Measurements from ENCODE around the gene C10orf105. TPM values are rescaled to one million over a fixed set of nuclear protein-coding genes. Genes with fewer than 3 reads are reported as not detected.

Gene C10orf105
- total RNA-seq, 2 donors from 2014 or later = 0.08 TPM; not detected in 1

DNA sequence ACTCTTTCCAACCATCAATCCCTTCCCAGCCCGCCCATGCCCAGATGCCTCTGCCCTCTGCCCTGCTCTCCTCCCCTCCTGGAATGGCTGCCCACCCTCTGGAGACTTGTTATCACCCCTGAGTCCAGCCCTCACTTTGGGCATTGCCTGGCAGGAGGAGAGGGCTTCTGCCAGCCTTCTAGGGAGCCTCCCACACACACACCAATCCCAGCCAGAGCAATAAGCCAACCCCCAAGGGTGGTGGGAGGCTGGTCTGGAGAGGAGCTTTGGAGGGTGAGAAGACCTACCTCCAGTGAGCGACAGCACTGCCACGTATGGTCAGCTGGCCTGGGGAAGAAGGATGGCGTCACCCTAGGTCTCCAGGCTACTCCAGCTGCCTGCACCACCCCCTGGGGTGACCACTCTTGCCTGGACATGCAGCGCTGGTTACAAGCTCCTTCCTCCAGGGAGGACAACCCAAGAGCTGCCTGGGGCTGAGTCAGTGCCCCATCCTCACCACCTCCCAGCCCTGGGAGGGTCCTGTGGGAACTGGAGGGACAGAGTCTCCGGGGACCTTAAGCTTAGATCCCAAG is 8.4 kb downstream of the C10orf105 start:
- intact Hi-C loops (cut with DNase I, micrococcal nuclease) = loop anchor here in 1 of 2 donors (10.0 kb wide), 1 partner anchor 64 kb away; the partner anchor contains the start of gene VSIR
- no peak for ATAC-seq
- no peak for DNase-seq

DNA sequence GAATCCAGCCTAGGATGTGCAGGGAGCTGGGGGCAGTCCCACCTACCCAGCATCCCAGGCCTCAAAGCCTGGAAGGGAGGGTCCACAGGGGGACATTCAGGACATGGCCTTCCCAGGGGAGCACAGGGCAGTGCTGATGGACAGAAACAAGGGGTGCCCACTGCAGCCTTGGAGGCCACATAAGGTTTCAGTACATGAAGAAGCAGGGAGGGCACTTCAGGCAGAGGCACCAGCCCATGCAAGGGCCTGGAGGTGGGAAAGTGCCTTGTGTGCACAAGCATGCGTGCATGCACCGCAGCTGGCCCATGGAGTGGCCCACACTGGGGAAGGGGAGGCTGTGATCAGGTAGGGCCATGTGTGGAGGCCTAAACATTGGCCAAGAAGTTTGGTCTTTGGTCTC is 9.1 kb downstream of the C10orf105 start:
- intact Hi-C loops (cut with DNase I, micrococcal nuclease) = loop anchor here in 1 of 2 donors (10.0 kb wide), 1 partner anchor 64 kb away; the partner anchor contains the start of gene VSIR
- ATAC-seq (no peak), DNase-seq (no peak)

DNA sequence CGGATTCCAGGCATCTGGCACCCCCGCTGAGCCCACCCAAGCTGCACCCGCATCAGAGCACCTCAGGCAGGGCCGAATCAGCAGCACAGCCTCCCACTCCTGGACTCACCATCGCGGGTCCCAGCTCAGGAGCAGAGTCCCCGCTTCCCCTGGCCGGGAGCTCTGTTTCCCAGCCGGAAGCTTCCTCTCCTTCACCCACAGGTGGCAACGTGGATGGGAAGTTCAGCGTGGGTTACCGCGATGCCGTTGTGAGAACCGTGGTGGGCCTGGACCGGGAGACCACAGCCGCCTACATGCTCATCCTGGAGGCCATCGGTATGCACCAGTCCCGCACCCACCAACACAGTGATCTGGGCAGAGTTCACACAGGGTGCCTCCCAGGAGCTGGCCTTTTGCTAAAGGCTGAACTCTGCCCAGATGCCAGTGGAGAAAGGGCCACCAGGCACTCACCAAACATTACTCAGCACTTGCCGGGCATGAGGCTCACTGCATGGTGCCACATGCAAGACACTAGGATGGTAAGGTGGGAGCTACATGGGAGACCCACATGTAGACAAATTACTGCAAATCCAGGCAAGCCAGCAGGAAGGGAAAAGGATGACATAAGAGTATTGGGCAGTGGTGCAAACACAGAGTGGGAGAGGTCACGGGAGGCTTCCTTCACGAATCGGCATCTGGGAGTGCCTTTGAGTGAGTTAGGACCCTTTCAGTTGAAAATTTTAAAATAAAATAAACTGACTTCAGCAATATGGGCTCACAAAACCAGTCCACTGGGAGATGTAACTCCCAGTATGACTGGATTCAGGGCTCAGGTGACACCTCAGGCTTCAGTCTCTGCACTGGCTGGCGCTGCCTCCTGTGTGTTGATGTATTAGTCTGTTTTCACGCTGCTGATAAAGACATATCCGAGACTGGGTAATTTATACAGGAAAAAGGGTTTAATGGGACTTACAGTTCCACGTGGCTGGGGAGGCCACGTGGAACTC is 10.4 kb downstream of the C10orf105 start:
- intact Hi-C loops (cut with DNase I, micrococcal nuclease) = loop anchor here in 1 of 2 donors (5.0 to 10.0 kb wide), 2 partner anchors 332 to 384 kb away; no protein-coding TSS in a partner anchor
- no peak for DNase-seq
- ATAC-seq = peak; percentile 65

DNA sequence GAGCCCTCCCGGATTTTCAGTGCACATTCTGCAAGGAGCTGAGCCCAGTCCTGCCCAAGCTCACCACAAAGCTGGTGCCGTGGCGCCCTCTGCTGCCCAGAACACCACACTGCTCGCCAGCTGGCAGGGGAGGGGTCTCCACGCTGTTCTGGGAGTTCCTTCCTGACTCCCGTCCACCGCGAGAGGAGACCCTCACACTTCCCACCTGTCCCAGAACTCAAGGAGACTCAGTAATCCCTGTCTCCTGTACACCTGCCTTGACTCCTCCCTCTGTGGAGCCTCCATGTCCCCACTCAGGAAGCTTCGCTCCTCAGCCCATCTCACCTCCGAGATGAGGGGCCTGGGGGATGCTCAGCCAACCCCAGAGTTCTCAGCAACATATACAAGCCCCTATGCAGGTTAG is 11.3 kb downstream of the C10orf105 start:
- ATAC-seq = peak; percentile 73
- intact Hi-C loops (cut with DNase I, micrococcal nuclease) = loop anchor here in 1 of 2 donors (5.0 to 10.0 kb wide), 2 partner anchors 331 to 384 kb away; no protein-coding TSS in a partner anchor
- peak in 1 of 2 donors; percentile 74 for DNase-seq

DNA sequence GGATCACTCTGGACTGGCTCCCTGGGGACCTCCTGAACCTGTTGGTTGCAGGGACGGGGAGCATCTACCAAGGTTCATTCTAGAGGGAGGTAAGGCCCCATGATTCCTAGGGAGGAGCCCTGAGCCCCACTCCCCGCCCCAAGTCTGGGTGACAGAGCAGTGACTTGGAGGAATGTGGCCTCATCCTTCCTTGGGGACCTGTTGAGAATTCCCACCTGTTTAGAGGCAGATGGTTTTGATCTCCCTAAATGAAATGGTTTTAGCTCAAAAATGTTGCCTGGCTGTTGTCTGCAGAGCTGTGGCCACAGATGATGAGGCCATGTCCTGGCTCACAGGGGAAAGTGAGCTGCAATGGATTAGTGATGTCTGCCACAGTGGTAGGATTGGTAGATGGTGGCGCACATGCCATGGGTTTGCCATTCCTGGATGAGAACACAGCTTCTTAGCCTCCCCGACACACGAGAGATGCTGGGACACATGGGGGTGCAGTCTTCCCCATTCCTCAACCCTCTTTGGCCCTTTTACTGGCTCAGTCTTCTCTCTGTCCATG is 12.3 kb downstream of the C10orf105 start:
- no peak for ATAC-seq
- DNase-seq = no peak
- intact Hi-C loops (cut with DNase I, micrococcal nuclease) = loop anchor here in 1 of 2 donors (5.0 to 10.0 kb wide), 2 partner anchors 330 to 383 kb away; no protein-coding TSS in a partner anchor

DNA sequence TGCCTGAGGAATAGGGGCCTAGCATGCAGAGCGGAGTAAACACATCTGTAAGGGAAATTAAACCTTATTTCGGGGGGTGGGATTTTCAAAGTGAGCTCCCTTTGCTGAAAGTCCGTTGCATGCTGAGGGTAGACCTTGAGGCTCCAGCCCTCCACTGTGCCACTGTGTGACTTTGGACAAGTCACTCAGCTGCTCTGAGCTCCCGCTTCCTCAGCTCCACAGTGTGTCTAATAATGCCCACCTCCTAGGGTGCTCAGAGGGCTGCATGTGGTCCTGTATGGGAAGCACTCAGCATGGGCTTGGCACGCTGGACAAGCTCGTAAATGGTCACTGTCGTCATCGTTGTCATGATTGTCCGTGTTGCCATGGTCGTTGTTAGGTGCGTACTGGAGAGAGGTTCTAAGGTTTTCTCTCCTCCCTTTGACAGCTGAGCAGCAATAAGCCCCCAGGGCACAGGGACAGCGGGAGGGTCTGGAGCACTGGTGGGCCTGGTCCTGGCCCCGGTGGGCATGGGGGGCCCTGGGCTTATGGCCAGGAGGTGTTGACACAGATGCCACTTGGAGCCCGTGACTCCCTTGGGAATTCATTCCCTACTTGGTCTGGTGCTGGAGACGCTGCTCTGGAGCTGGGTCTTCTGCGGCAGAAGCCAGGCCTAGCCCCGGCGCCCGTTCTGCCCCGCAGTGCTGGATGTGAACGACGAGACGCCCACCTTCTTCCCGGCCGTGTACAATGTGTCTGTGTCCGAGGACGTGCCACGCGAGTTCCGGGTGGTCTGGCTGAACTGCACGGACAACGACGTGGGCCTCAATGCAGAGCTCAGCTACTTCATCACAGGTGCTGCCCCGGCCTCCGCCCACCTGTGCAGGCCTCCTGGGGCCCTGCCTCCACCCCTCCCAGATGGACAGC is 13.1 kb downstream of the C10orf105 start:
- intact Hi-C loops (cut with DNase I, micrococcal nuclease) = loop anchor here in 1 of 2 donors (5.0 to 10.0 kb wide), 2 partner anchors 329 to 382 kb away; no protein-coding TSS in a partner anchor
- ATAC-seq (no peak), DNase-seq (no peak)

DNA sequence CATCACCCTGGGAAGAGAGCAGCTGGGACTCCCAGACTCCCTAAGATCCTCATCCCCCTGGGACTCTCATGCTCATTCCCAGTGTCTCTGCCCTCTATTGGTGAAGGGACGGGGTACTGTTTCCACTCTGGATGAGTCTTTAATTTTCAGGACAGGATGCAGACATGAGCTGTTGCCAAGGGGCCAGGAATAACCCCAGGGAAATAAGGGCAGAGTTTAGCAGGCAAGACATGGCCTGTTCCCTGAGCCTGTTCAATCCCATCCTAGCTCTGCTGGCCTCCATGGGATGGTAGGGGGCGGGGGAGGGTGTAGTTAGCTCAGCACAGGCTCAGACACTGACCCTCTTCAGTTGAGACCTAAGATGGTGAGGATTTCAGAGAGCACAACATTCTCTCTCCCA is 14.0 kb downstream of the C10orf105 start:
- ATAC-seq = no peak
- intact Hi-C loops (cut with DNase I, micrococcal nuclease) = loop anchor here in 1 of 2 donors (5.0 to 10.0 kb wide), 2 partner anchors 328 to 381 kb away; no protein-coding TSS in a partner anchor
- DNase-seq = no peak

DNA sequence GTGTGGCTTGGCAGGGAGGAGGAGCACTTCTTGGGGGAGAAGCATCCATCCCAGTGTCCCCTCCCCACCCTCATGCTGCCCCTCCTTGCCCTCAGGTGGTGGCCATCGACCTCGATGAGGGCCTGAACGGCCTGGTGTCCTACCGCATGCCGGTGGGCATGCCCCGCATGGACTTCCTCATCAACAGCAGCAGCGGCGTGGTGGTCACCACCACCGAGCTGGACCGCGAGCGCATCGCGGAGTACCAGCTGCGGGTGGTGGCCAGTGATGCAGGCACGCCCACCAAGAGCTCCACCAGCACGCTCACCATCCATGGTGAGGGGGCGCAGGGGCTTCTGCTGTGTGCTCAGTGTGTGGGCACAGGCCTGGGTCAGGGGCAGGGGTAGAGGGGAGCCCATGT is 14.8 kb downstream of the C10orf105 start:
- DNase-seq (no peak), ATAC-seq (no peak)
- intact Hi-C loops (cut with DNase I, micrococcal nuclease) = loop anchor here in 1 of 2 donors (5.0 to 10.0 kb wide), 2 partner anchors 328 to 380 kb away; no protein-coding TSS in a partner anchor

DNA sequence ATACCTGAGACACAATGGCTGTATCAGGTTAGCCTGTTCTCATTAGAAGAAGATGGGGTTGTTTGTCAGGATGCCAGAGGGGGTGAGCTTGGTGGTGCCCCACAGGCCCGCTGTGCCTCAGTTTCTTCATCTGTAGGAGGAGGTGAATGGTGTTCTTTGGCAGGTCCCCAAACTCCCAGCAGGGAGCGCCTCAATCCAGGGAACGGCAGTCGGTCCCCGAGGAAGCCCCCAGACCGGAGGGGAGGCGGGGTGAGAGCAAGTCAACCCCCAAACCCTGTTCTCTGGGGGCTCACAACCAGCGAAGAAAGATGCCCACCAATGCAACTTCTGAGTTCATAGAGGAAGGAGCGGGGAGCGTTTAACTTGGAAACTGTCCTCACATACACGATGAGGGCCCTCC is 16.0 kb downstream of the C10orf105 start:
- DNase-seq = no peak
- ATAC-seq = no peak
- intact Hi-C loops (cut with DNase I, micrococcal nuclease) = loop anchor here in 1 of 2 donors (10.0 kb wide), 1 partner anchor 379 kb away; no protein-coding TSS in a partner anchor

DNA sequence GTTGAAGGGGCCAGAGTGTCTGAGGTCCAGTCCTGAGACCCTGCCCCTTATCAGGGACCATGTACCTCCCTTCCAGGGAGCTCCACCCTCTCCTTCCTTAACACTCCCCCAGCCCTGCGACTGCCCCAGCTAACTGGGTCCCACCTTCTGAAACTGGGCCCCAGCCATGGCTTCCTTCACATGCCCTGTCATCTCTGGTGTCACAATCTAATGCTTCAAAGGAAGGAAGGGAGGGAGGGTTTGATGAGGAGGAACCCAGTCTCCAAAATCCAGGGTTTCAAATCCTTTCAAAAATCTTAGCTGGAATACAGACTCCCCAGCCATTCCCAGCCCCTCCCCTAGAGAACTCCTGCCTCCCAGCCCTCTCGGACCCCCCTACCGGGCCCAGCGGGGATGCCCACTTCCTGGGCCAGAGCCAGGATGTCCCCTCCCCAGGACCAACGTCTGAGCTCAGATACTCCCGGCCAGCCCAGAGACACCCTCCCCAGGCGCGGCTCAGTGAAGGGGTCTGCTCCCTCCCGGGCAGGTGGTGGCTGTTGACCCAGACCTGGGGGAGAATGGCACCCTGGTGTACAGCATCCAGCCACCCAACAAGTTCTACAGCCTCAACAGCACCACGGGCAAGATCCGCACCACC is 18.0 kb downstream of the C10orf105 start:
- no peak for ATAC-seq
- DNase-seq = no peak
- intact Hi-C loops (cut with DNase I, micrococcal nuclease) = loop anchor here in 1 of 2 donors (10.0 kb wide), 1 partner anchor 377 kb away; no protein-coding TSS in a partner anchor

DNA sequence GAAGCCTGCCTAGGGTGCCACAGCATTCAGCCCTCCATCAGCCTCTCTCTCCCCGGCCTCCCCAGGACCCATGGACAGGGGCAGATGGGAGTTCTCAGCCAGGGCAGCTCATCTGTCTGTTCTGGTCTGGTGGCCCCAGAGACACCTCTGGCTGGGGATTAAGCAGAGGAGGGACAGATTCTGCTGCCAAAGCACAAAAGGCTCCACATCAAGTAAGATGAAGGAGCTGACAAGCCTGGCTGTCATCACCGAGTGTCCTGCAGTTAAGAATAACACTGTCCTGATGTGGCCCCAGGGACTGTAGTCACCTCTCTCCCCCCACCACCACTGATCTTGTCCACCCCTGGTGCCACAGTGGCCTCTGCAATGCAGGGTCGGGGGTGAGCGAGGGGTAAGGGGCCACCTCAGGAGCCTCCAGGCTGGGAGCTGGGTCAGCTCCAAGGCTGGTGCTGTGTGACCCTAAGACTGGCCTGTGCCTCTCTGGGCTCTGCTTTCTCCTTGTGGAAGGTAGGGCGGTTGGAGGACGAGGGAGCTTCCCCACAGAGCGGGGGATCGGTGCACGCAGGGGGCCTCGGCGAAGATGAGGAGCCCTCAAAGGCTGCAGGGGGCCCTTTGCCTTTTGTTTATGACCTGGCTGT is 18.7 kb downstream of the C10orf105 start:
- ATAC-seq (no peak), DNase-seq (no peak)
- intact Hi-C loops (cut with DNase I, micrococcal nuclease) = loop anchor here in 1 of 2 donors (10.0 kb wide), 1 partner anchor 376 kb away; no protein-coding TSS in a partner anchor

DNA sequence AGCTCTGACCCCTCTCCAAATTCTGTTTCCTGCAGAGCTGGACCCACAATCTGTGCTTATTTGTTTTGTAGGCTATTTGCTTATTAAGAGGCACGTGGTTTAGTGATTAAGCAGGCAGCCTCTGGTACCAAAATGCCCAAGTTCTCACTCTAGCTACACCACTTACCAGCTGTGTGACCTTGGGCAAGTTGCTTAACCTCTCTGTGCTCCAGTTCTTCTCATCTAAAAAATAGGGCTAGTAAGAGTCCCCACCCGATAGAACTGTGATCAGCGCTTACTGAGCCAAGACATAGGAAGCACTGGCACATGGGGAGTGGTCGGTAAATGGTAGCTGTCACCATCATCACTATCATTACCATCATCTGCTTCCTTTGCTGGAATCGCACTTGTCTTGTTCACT is 20.8 kb downstream of the C10orf105 start:
- intact Hi-C loops (cut with DNase I, micrococcal nuclease) = loop anchor here in 1 of 2 donors (5.0 kb wide), 1 partner anchor 381 kb away; the partner anchor contains the start of gene SLC29A3
- ATAC-seq = no peak
- no peak for DNase-seq

DNA sequence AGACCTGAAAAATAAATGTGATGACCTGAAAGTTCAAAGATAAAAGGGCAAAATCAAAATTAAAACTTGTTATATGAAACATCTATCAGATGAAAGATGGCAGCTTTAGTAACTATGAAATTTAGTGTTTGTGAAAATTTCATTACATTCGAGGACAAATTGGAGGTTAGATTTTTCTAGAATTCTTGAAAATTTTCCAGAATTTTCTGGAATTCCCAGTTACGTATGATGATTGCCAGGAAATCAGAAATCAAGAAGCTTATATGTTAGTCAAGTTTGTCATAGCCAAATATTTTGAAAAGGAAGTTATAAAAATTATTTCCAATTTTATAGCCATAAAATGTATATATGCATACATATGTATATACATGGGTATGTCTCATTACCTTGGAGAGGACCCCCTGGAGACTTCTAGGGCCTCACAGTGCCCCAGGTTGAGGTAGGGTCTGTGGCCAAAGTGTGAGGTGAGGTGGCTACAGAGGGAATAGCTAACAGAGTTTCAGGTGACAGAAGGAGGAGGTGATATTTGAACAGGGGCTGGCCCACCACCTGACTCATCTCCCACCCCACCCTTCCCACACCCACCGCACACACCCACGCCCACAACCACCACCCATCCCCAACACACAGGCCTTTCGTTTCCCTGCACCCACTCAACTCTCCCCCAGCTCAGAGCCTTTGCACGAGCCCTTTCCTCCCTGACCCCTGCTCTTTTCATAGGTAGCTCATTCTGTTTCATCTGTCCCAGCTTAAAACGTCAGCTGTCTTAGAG is 21.5 kb downstream of the C10orf105 start:
- intact Hi-C loops (cut with DNase I, micrococcal nuclease) = loop anchor here in 1 of 2 donors (5.0 kb wide), 1 partner anchor 381 kb away; the partner anchor contains the start of gene SLC29A3
- ATAC-seq = no peak
- no peak for DNase-seq

DNA sequence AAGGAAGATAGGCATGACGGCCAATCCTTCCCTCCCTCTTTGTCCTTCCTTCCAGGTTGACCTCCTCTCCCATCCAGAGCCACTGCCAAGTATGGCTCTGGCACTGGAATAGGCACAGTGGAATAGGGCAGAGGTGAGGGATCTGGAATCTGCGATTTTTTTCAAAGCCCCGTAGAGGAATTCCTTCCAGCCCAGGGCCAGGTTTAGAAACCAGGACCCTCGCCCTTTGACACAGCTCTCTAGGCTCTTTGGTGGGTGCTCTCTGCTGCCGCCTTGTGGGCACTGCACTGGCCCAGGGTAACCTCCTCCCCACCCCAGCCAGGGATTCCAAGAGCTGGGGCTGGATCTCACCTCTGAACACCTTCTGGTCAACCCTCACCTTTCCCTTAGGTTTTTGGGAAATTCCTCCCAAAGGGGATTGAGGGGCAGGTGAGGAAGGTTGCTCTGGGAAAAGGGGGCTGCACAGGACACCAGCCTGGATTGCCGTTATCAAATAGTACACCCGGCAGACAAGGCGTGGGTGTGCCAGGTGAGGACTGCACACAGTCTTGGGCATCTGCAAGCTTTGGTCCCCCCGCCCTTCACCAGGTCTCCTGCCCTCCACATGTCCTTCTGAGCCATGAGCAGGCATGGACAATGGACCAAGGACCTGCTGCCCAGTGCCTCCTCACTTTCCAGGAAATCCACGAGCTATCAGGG is 22.8 kb downstream of the C10orf105 start:
- ATAC-seq (peak; percentile 86), DNase-seq (peak; percentile 55 to 89)
- intact Hi-C loops (cut with DNase I, micrococcal nuclease) = loop anchor here in 1 of 2 donors (5.0 kb wide), 1 partner anchor 379 kb away; the partner anchor contains the start of gene SLC29A3

Measured in left colon (tissue), 2 donors.